A549 treated with CORT108297 at 1 μM for 4 hours (cell line): ENCODE results near the gene ACER1. TPM values are rescaled to one million over a fixed set of nuclear protein-coding genes. Genes with fewer than 3 reads are reported as not detected.

Experiments used
- total RNA-seq: library from RNA; stranded (reverse); fragments of 200-300 nt; extraction: Qiagen RNA extraction; gene quantifications from 5 replicates; pipeline ENCODE4 v1.2.3, GENCODE V29; 2022

ACER1 gene
- total RNA-seq, result not detected in 5 replicates

GRCh38 chr19:6333439-6333838 is at the start of gene ACER1:
Gene ACER1, minus strand, starts transcription at chr19:6333612. Its CDS starts 61 bp downstream, at chr19:6333551.

GRCh38 chr19:6375411-6376010 is 42.1 kb upstream of the ACER1 start, which contains the start of gene PSPN:
Gene PSPN, minus strand, starts transcription at chr19:6375933. Its CDS starts 84 bp downstream, at chr19:6375849.

GRCh38 chr19:6372594-6373095 is 39.2 kb upstream of the ACER1 start, which contains the start of gene ALKBH7:
Gene ALKBH7, plus strand, starts transcription at chr19:6372794. Its CDS starts 27 bp downstream, at chr19:6372821.

GRCh38 chr19:6279931-6280591 is 53.4 kb downstream of the ACER1 start, which contains the start of gene MLLT1:
Gene MLLT1, minus strand, starts transcription at chr19:6279975. Its CDS starts 191 bp downstream, at chr19:6279784.

Other genes starting within 250 kb of the ACER1 start
- 4.1 to 8.3 TPM (median 7.2 TPM) in 5 replicates for gene RFX2, start 223.1 kb downstream of the ACER1 start, total RNA-seq
- not detected in 5 replicates for gene ACSBG2, start 197.9 kb downstream of the ACER1 start, total RNA-seq
- gene MLLT1, start 53.6 kb downstream of the ACER1 start, total RNA-seq, result 16.0 to 23.8 TPM (median 21.7 TPM) in 5 replicates
- gene CLPP, start 27.9 kb upstream of the ACER1 start, total RNA-seq, result 46.1 to 75.9 TPM (median 70.6 TPM) in 5 replicates
- 18.1 to 41.6 TPM (median 36.6 TPM) in 5 replicates for gene ALKBH7, start 39.2 kb upstream of the ACER1 start, total RNA-seq
- gene PSPN, start 42.3 kb upstream of the ACER1 start, total RNA-seq, result 0.65 to 1.0 TPM (median 0.76 TPM) in 5 replicates
- 57.1 to 59.8 TPM (median 58.7 TPM) in 5 replicates for gene GTF2F1, start 59.6 kb upstream of the ACER1 start, total RNA-seq
- 192 to 210 TPM (median 205 TPM) in 5 replicates for gene KHSRP, start 91.2 kb upstream of the ACER1 start, total RNA-seq
- gene SLC25A41, start 100.2 kb upstream of the ACER1 start, total RNA-seq, result 0.09 to 0.17 TPM (median 0.15 TPM) in 4 of 5 replicates, not detected in the other
- gene SLC25A23, start 126.2 kb upstream of the ACER1 start, total RNA-seq, result 15.2 to 20.3 TPM (median 18.4 TPM) in 5 replicates
- 3.0 to 6.1 TPM (median 5.2 TPM) in 5 replicates for gene CRB3, start 130.7 kb upstream of the ACER1 start, total RNA-seq
- gene DENND1C, start 148.2 kb upstream of the ACER1 start, total RNA-seq, result 0.07 to 0.28 TPM (median 0.22 TPM) in 5 replicates
- 4.6 to 6.8 TPM (median 6.4 TPM) in 5 replicates for gene TUBB4A, start 168.7 kb upstream of the ACER1 start, total RNA-seq
- gene TNFSF9, start 197.4 kb upstream of the ACER1 start, total RNA-seq, result 4.5 to 7.0 TPM (median 6.3 TPM) in 5 replicates